ENCODE measurements around the gene CDCA4.

CDCA4 gene

GRCh38 chr14:104965561-104966231, 55.2 kb downstream of the CDCA4 start:
- H3K27ac ChIP-seq (ENCODE audit: insufficient read depth in 1 of 2, low read depth in 1 of 2, low read length in 2 of 2, poor library complexity in 1 of 2, severe bottlenecking in 2 of 2), result no peak overlapping the region
- H3K36me3 ChIP-seq (ENCODE audit: control insufficient read depth in 4 of 4, insufficient read depth in 4 of 4, low read length in 3 of 4), result no peaks in the 10 kb centered on the region
- WGBS (ENCODE audit: insufficient coverage), result 100% methylated on average over 9 of the region's 13 CpGs
- CTCF ChIA-PET, result interaction anchor here (6.3 kb wide), 1 partner anchor 9 kb away, joined by 44 read pairs; no protein-coding TSS in a partner anchor
- DNase-seq, result no peak
- H3K4me3 ChIP-seq (ENCODE audit: control insufficient read depth in 1 of 7, extremely low read depth in 1 of 7, insufficient read depth in 4 of 7, low read depth in 2 of 7, low read length in 6 of 7), result no peak overlapping the region
- peaks cover 0 to 15% (median 12%) of the 10 kb centered on the region in 4 experiments for H3K4me1 ChIP-seq (ENCODE audit: control extremely low read depth in 1 of 4, control insufficient read depth in 4 of 4, insufficient read depth in 4 of 4, low read length in 3 of 4)
- POLR2A ChIA-PET, result no interaction called here
- H3K9me3 ChIP-seq (ENCODE audit: control extremely low read depth in 1 of 5, control insufficient read depth in 4 of 5, insufficient read depth in 2 of 5, low read depth in 1 of 5, low read length in 4 of 5), result no peaks in the 10 kb centered on the region
- H3K27me3 ChIP-seq (replicated peaks in 2 of 5; ENCODE audit: control insufficient read depth in 4 of 5, insufficient read depth in 5 of 5, low read length in 4 of 5), result peaks cover 0 to 21% (median 6%) of the 10 kb centered on the region in 5 experiments

GRCh38 chr14:104964546-104964945, 56.3 kb downstream of the CDCA4 start:
- CTCF ChIA-PET, result interaction anchor here (0.6 to 6.3 kb wide), 5 partner anchors 9 to 112 kb away, joined by 3 to 44 read pairs (median 3); no protein-coding TSS in a partner anchor
- 98% methylated on average over 6 of the region's 7 CpGs for WGBS (ENCODE audit: insufficient coverage)
- Histone ChIP-seq H3K27ac (ENCODE audit: insufficient read depth in 1 of 2, low read depth in 1 of 2, low read length in 2 of 2, poor library complexity in 1 of 2, severe bottlenecking in 2 of 2) (no peak overlapping the region), H3K9me3 (ENCODE audit: control extremely low read depth in 1 of 5, control insufficient read depth in 4 of 5, insufficient read depth in 2 of 5, low read depth in 1 of 5, low read length in 4 of 5) (no peaks in the 10 kb centered on the region), H3K4me3 (ENCODE audit: control insufficient read depth in 1 of 7, extremely low read depth in 1 of 7, insufficient read depth in 4 of 7, low read depth in 2 of 7, low read length in 6 of 7) (no peak overlapping the region), H3K36me3 (ENCODE audit: control insufficient read depth in 4 of 4, insufficient read depth in 4 of 4, low read length in 3 of 4) (no peaks in the 10 kb centered on the region), H3K4me1 (ENCODE audit: control extremely low read depth in 1 of 4, control insufficient read depth in 4 of 4, insufficient read depth in 4 of 4, low read length in 3 of 4) (peaks cover 0 to 15% (median 12%) of the 10 kb centered on the region in 4 experiments), H3K27me3 (replicated peaks in 2 of 5; ENCODE audit: control insufficient read depth in 4 of 5, insufficient read depth in 5 of 5, low read length in 4 of 5) (peaks cover 0 to 21% (median 6%) of the 10 kb centered on the region in 5 experiments)
- POLR2A ChIA-PET, result interaction anchor here (0.7 kb wide), 1 partner anchor 31 kb away, joined by 3 read pairs; no protein-coding TSS in a partner anchor
- DNase-seq, result no peak
